Hepatocyte (in vitro differentiated cells): Measurements from ENCODE around the gene NDUFAF4.

Experiments
- CTCF ChIP-seq: fragments of 200-600 bp; sonication (generic); IDR thresholded peaks from 2 replicates; pipeline ENCODE4 v1.5.1; 2016; ENCODE audit warnings: antibody characterized with exemption, mild to moderate bottlenecking; ENCODE audit not compliant: poor library complexity
- EZH2 ChIP-seq: fragments of 200-600 bp; sonication (generic); IDR thresholded peaks from 2 replicates; pipeline ENCODE4 v1.6.1; 2016; ENCODE audit warnings: antibody characterized with exemption, mild to moderate bottlenecking, borderline replicate concordance
- EZH2phosphoT487 ChIP-seq: fragments of 200-600 bp; sonication (generic); IDR thresholded peaks from one replicate; pipeline ENCODE4 v1.6.1; 2018; ENCODE audit warnings: antibody characterized with exemption, mild to moderate bottlenecking, low read depth, moderate library complexity; ENCODE audit not compliant: unreplicated experiment, severe bottlenecking

- TF ChIP-seq CTCF (no peak), EZH2phosphoT487 (no peak), EZH2 (no peak)
These were observed 33.5 kb upstream of the NDUFAF4 start for GRCh38 chr6:96931198-96931597.
